Upper lobe of right lung (tissue), 1 donor: Measurements from ENCODE around the gene SCYL2. TPM values are rescaled to one million over a fixed set of nuclear protein-coding genes. Genes with fewer than 3 reads are reported as not detected.
"Not testable (repeated sequence)": the region's sequence is repeated elsewhere in the genome, so short reads cannot be mapped to it uniquely, and the experiment has no call there.

Experiments
- ATAC-seq: fragments of 200-7000 bp; cut with Tn5 transposase; one replicate; pipeline ENCODE4 v1.9.1; 2020; ENCODE audit warnings: mild to moderate bottlenecking, moderate library complexity
- DNase-seq: peaks from one replicate; pipeline ENCODE4 v3.0.0-alpha.2; 2020
- H3K27ac ChIP-seq: fragments of 200-600 bp; one replicate; pipeline ENCODE4 v1.8.0; 2022
- H3K27me3 ChIP-seq: fragments of 200-600 bp; one replicate; pipeline ENCODE4 v1.8.0; 2022; ENCODE audit warnings: mild to moderate bottlenecking
- H3K36me3 ChIP-seq: fragments of 200-600 bp; one replicate; pipeline ENCODE4 v1.8.0; 2022
- H3K4me1 ChIP-seq: fragments of 200-600 bp; one replicate; pipeline ENCODE4 v1.8.0; 2022
- H3K4me3 ChIP-seq: fragments of 200-600 bp; one replicate; pipeline ENCODE4 v1.8.0; 2022; ENCODE audit warnings: mild to moderate bottlenecking
- H3K9me3 ChIP-seq: fragments of 200-600 bp; one replicate; pipeline ENCODE4 v1.8.0; 2022
- intact Hi-C: fragments of 100-400 bp; cut with DNase I; formaldehyde crosslinking; loops from one replicate; pipeline ENCODE4 v1.11.0; 2022
- total RNA-seq: library from RNA; stranded (reverse); fragmentation: NEBNext Ultra II Directional; extraction: Animal tissue kit (Norgen Biotek cat#: 25700); gene quantifications from one replicate; pipeline ENCODE4 v1.2.1, GENCODE V29; 2021
- TF ChIP-seq, protein P1 (sequence below): fragments of 200-600 bp; IDR thresholded peaks from one replicate; pipeline ENCODE4 v1.8.0; 2022; ENCODE audit warnings: antibody characterized with exemption
- donor health status: DM: no; HTN: yes; CAD: no; lungs with severe emphysema.

SCYL2 gene
- total RNA-seq, 1 donor from 2014 or later = 40.8 TPM

GRCh38 chr12:100229036-100229635, 37.8 kb upstream of the SCYL2 start:
- TF ChIP-seq, protein P1, sequence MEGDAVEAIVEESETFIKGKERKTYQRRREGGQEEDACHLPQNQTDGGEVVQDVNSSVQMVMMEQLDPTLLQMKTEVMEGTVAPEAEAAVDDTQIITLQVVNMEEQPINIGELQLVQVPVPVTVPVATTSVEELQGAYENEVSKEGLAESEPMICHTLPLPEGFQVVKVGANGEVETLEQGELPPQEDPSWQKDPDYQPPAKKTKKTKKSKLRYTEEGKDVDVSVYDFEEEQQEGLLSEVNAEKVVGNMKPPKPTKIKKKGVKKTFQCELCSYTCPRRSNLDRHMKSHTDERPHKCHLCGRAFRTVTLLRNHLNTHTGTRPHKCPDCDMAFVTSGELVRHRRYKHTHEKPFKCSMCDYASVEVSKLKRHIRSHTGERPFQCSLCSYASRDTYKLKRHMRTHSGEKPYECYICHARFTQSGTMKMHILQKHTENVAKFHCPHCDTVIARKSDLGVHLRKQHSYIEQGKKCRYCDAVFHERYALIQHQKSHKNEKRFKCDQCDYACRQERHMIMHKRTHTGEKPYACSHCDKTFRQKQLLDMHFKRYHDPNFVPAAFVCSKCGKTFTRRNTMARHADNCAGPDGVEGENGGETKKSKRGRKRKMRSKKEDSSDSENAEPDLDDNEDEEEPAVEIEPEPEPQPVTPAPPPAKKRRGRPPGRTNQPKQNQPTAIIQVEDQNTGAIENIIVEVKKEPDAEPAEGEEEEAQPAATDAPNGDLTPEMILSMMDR = no peak
- intact Hi-C loops = no loop called here

GRCh38 chr12:100229876-100230275, 37.1 kb upstream of the SCYL2 start:
- ATAC-seq (peak; percentile 67), DNase-seq (no peak)
- Histone ChIP-seq H3K4me1 (no peaks in the 10 kb centered on the region), H3K9me3 (no peaks in the 10 kb centered on the region), H3K4me3 (no peak overlapping the region), H3K36me3 (peaks cover 4% of the 10 kb centered on the region), H3K27ac (no peak overlapping the region), H3K27me3 (no peaks in the 10 kb centered on the region)
- intact Hi-C loops = no loop called here
- TF ChIP-seq, protein P1 = peak; percentile 4

More at GRCh38 chr12:100229036-100229635, 37.8 kb upstream of the SCYL2 start:
- DNase-seq = no peak
- ATAC-seq = no peak
- Histone ChIP-seq H3K36me3 (peaks cover 11% of the 10 kb centered on the region), H3K9me3 (no peaks in the 10 kb centered on the region), H3K4me1 (no peaks in the 10 kb centered on the region), H3K27me3 (no peaks in the 10 kb centered on the region), H3K27ac (no peak overlapping the region), H3K4me3 (no peak overlapping the region)

DNA sequence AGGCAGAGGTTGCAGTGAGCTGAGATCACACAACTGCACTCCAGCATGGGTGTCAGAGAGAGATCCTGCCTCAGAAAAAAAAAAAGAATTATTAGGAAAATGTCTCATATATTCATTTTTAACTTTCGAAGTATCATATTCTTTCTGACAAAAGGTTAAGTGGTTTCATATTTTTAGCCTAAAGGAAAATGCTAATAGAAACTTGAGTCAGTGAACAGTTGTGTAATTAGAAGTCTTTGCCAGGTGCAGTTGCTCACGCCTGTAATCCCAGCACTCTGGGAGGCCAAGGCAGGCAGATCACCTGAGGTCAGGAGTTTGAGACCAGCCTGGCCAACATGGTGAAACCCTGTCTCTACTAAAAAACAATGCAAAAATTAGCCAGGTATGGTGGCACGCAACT, 35.1 kb upstream of the SCYL2 start:
- H3K4me1 ChIP-seq, DNase-seq, H3K27ac ChIP-seq, H3K27me3 ChIP-seq, ATAC-seq, intact Hi-C loops, H3K4me3 ChIP-seq, H3K36me3 ChIP-seq, H3K9me3 ChIP-seq: not testable (repeated sequence)

- TF ChIP-seq, protein P1 = no peak
- Histone ChIP-seq H3K4me1 (no peaks in the 10 kb centered on the region), H3K4me3 (no peak overlapping the region), H3K9me3 (no peaks in the 10 kb centered on the region), H3K27me3 (no peaks in the 10 kb centered on the region), H3K36me3 (no peaks in the 10 kb centered on the region), H3K27ac (no peak overlapping the region)
- ATAC-seq (no peak), DNase-seq (no peak)
- intact Hi-C loops = no loop called here
Observed at GRCh38 chr12:100234166-100234565, 32.8 kb upstream of the SCYL2 start.

DNA sequence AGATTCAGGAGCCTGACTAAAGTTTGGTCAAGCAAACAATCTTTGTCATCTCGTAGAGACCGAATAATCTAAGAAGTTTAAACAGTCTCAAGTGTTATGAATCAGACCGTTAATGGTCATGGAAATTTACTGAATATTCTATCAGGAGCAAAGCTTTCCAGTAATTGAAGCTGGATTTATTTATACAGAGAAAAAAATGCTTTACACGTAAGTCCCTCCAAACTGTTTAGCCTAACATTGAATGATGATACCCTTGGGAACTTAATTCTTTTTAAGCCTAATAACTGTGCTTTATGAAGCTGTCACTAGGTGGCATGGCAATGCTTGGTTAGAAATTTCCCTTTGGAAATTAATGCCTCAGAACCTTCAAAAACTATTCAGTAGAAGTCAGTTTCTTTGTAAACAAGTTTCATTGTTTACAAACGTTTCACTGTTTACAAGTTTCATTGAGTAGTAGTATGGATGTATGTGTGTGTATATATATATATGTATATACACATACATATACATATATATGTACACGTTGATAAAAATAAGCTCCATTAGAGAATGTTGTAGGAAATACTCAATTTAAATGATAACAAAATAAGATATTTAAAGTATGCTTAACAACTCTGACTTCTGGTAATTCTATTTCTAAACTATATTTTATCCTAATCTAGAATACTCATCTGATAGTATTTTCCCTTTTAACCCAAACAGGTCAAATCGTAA, 32.2 kb upstream of the SCYL2 start:
- no peaks in the 10 kb centered on the region for H3K27me3 ChIP-seq
- no peaks in the 10 kb centered on the region for H3K4me1 ChIP-seq
- H3K27ac ChIP-seq = no peak overlapping the region
- TF ChIP-seq, protein P1 = peak; percentile 78
- no peak overlapping the region for H3K4me3 ChIP-seq
- H3K36me3 ChIP-seq = no peaks in the 10 kb centered on the region
- DNase-seq (no peak), ATAC-seq (peak; percentile 70)
- no peaks in the 10 kb centered on the region for H3K9me3 ChIP-seq
- intact Hi-C loops = no loop called here

GRCh38 chr12:100238801-100239200, 28.2 kb upstream of the SCYL2 start:
- no peaks in the 10 kb centered on the region for H3K9me3 ChIP-seq
- no peak for DNase-seq
- no peaks in the 10 kb centered on the region for H3K27me3 ChIP-seq
- no peaks in the 10 kb centered on the region for H3K4me1 ChIP-seq
- no peak overlapping the region for H3K4me3 ChIP-seq
- intact Hi-C loops = no loop called here
- TF ChIP-seq, protein P1 = no peak
- ATAC-seq = no peak
- H3K27ac ChIP-seq = no peak overlapping the region
- no peaks in the 10 kb centered on the region for H3K36me3 ChIP-seq
